HepG2 (cell line): ENCODE measurements around the gene ENPP7. TPM values are rescaled to one million over a fixed set of nuclear protein-coding genes. Genes with fewer than 3 reads are reported as not detected.

Experiments used
- CBX2 ChIP-seq, 2 experiments: fragments of 200-600 bp in 1 of 2; sonication (generic); formaldehyde crosslinking in 1 of 2; IDR thresholded peaks; 2 replicates each; pipeline versions ENCODE4 v1.7.0 to v1.8.1; 2018 to 2022; ENCODE audit warnings: low read depth in 2 of 2, low read length in 1 of 2, mild to moderate bottlenecking in 1 of 2, missing genetic modification reagents in 1 of 2
- FOXK2 ChIP-seq: fragments of 450-650 bp; IDR thresholded peaks from 2 replicates; pipeline ENCODE4 v1.6.1; 2016
- GTF3A ChIP-seq: sonication (generic); formaldehyde crosslinking; conservative IDR thresholded peaks from 2 replicates; pipeline ENCODE4 v1.4.0; 2020; ENCODE audit warnings: mild to moderate bottlenecking, missing genetic modification reagents
- HES4 ChIP-seq: sonication (generic); formaldehyde crosslinking; IDR thresholded peaks from 2 replicates; pipeline ENCODE4 v1.9.0; 2021; ENCODE audit warnings: mild to moderate bottlenecking, missing genetic modification reagents, borderline replicate concordance
- KLF12 ChIP-seq: sonication (generic); formaldehyde crosslinking; IDR thresholded peaks from 2 replicates; pipeline ENCODE4 v1.4.0; 2020; ENCODE audit warnings: missing genetic modification reagents, borderline replicate concordance
- KLF9 ChIP-seq: IDR thresholded peaks from 2 replicates; pipeline ENCODE4 v1.6.1; 2016; ENCODE audit warnings: low read depth
- MAZ ChIP-seq, 2 experiments: sonication (generic) in 1 of 2; formaldehyde crosslinking in 1 of 2; IDR thresholded peaks; 2 replicates each; pipeline versions ENCODE4 v1.5.0 to v1.6.1; 2012 to 2020; ENCODE audit warnings: low read depth in 2 of 2, mild to moderate bottlenecking in 2 of 2, borderline replicate concordance in 1 of 2, improper control_type of control experiment in 1 of 2, low read length in 1 of 2, missing genetic modification reagents in 1 of 2, moderate library complexity in 1 of 2
- MTF2 ChIP-seq: sonication (generic); formaldehyde crosslinking; IDR thresholded peaks from 2 replicates; pipeline ENCODE4 v1.5.0; 2020; ENCODE audit warnings: missing genetic modification reagents, borderline replicate concordance
- MYC ChIP-seq: sonication (generic); formaldehyde crosslinking; IDR thresholded peaks from 2 replicates; pipeline ENCODE4 v1.9.0; 2021; ENCODE audit warnings: missing genetic modification reagents, borderline replicate concordance
- NFKB2 ChIP-seq: sonication (generic); formaldehyde crosslinking; IDR thresholded peaks from 2 replicates; pipeline ENCODE4 v1.4.0; 2020; ENCODE audit warnings: missing genetic modification reagents, borderline replicate concordance
- RAD21 ChIP-seq: fragments of 450-650 bp; formaldehyde crosslinking; IDR thresholded peaks from 2 replicates; pipeline ENCODE4 v1.5.0; 2020; ENCODE audit warnings: mild to moderate bottlenecking
- SOX6 ChIP-seq, 2 experiments: fragments of 450-650 bp in 1 of 2; sonication (generic) in 1 of 2; formaldehyde crosslinking in 1 of 2; IDR thresholded peaks; 2 replicates each; pipeline versions ENCODE4 v1.4.0 to v1.6.1; 2017 to 2020; ENCODE audit warnings: antibody characterized with exemption in 1 of 2, mild to moderate bottlenecking in 1 of 2, missing genetic modification reagents in 1 of 2
- STAG1 ChIP-seq: sonication (generic); formaldehyde crosslinking; IDR thresholded peaks from 2 replicates; pipeline ENCODE4 v1.4.0; 2020; ENCODE audit warnings: missing genetic modification reagents
- ZFP1 ChIP-seq: IDR thresholded peaks from 2 replicates; pipeline ENCODE4 v1.6.1; 2016
- ZFX ChIP-seq: sonication (generic); formaldehyde crosslinking; IDR thresholded peaks from 2 replicates; pipeline ENCODE4 v1.4.0; 2020; ENCODE audit warnings: mild to moderate bottlenecking, low read depth, missing genetic modification reagents, moderate library complexity
- ZNF10 ChIP-seq: sonication (generic); formaldehyde crosslinking; IDR thresholded peaks from 2 replicates; pipeline ENCODE4 v1.4.0; 2020; ENCODE audit warnings: mild to moderate bottlenecking, low read depth, missing genetic modification reagents, borderline replicate concordance
- ZNF446 ChIP-seq: sonication (generic); formaldehyde crosslinking; IDR thresholded peaks from 2 replicates; pipeline ENCODE4 v1.5.0; 2020; ENCODE audit warnings: mild to moderate bottlenecking, missing genetic modification reagents
- ZNF552 ChIP-seq: sonication (generic); formaldehyde crosslinking; IDR thresholded peaks from 2 replicates; pipeline ENCODE4 v1.9.0; 2022; ENCODE audit warnings: missing genetic modification reagents, mild to moderate bottlenecking, borderline replicate concordance
- ZNF709 ChIP-seq: sonication (generic); formaldehyde crosslinking; IDR thresholded peaks from 2 replicates; pipeline ENCODE4 v1.5.0; 2020; ENCODE audit warnings: mild to moderate bottlenecking, missing genetic modification reagents
- polyA plus RNA-seq, 8 experiments: library from polyadenylated mRNA; depleted of rRNA in 3 of 8; stranded (reverse) in 7 of 8; unstranded in 1 of 8; fragments of >200 nt; fragmentation: Illumina TruSeq in 4 of 8; extraction: Trizol in 4 of 8; gene quantifications; 2 replicates each; pipeline versions ENCODE4 v1.2.1 to v1.2.3, GENCODE V29; 2011 to 2016; ENCODE audit warnings: low read depth in 4 of 8, missing spikeins in 1 of 8, mixed read lengths in 1 of 8; ENCODE audit not compliant: insufficient read depth in 1 of 8
- total RNA-seq, 5 experiments: library from RNA; depleted of rRNA; stranded (reverse); fragments of >200 nt; fragmentation: Illumina TruSeq; extraction: Trizol; gene quantifications; 2 replicates each; pipeline ENCODE4 v1.2.3, GENCODE V29; 2016; ENCODE audit warnings: low read depth in 1 of 5
- TF ChIP-seq, protein P1 (sequence below): sonication (generic); formaldehyde crosslinking; IDR thresholded peaks from 2 replicates; pipeline ENCODE4 v1.8.1; 2023; ENCODE audit warnings: mild to moderate bottlenecking, missing genetic modification reagents
- TF ChIP-seq, protein P2 (sequence below): sonication (generic); formaldehyde crosslinking; IDR thresholded peaks from 2 replicates; pipeline ENCODE4 v1.4.0; 2020; ENCODE audit warnings: missing genetic modification reagents
- TF ChIP-seq, protein P3 (sequence below): sonication (generic); formaldehyde crosslinking; IDR thresholded peaks from 2 replicates; pipeline ENCODE4 v1.4.0; 2020; ENCODE audit warnings: missing genetic modification reagents

ENPP7 gene
- total and polyA plus RNA-seq, 2 of the 13 experiments (the other 11 are each of a cell fraction or from before 2014, with no cell fraction given), result 1.1 to 2.2 TPM

DNA sequence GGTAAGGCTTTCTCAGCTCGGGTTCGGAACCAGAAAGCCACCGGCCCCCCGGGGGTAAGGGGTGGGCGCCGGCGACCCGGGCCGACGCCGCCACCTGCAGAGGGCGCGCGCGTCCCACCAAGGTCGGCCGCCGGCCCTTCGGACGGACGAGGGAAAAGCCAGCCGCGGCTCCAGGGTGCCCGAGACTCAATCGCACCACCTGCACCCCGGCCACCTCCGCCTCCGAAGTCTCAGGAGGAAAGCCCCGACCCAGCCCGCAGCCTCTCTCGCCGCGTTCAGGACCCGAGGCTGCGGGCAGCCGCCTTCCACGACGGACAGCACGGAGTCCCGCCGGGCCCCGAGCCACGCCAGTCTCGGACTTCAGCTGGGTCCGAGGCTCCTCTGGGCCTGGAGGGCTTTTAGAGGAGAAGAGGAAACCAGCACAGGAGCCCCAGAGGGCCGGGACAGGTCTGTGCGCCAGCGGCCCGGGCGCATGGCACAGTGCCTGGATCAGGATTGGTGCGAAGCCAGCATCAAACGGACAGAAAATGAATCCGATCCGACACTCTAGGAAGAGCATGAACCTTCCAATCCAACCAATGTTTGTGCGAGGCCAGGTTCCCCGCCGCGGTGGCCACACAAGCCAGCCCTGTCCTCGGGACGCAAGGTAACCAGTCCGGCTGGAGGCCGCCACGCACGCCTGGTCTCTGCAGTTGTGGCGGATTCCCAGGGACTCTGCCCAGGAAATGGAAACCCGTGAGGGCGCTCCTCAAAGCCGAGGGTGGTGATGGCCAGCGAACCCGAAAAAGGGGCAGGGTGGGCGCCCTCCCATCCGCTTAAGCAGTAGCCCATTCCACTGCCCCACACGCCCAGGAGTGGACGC is 59.4 kb downstream of the ENPP7 start (continued):
- TF ChIP-seq ZNF552 (CRISPR knock-in tag), result 0 out of 2 replicates have a peak, but pooled peaks have one; percentile 0
- TF ChIP-seq, protein P1, sequence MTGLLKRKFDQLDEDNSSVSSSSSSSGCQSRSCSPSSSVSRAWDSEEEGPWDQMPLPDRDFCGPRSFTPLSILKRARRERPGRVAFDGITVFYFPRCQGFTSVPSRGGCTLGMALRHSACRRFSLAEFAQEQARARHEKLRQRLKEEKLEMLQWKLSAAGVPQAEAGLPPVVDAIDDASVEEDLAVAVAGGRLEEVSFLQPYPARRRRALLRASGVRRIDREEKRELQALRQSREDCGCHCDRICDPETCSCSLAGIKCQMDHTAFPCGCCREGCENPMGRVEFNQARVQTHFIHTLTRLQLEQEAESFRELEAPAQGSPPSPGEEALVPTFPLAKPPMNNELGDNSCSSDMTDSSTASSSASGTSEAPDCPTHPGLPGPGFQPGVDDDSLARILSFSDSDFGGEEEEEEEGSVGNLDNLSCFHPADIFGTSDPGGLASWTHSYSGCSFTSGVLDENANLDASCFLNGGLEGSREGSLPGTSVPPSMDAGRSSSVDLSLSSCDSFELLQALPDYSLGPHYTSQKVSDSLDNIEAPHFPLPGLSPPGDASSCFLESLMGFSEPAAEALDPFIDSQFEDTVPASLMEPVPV (CRISPR knock-in tag), result 0 out of 2 replicates have a peak, but pooled peaks have one; percentile 20
- TF ChIP-seq, protein P2, sequence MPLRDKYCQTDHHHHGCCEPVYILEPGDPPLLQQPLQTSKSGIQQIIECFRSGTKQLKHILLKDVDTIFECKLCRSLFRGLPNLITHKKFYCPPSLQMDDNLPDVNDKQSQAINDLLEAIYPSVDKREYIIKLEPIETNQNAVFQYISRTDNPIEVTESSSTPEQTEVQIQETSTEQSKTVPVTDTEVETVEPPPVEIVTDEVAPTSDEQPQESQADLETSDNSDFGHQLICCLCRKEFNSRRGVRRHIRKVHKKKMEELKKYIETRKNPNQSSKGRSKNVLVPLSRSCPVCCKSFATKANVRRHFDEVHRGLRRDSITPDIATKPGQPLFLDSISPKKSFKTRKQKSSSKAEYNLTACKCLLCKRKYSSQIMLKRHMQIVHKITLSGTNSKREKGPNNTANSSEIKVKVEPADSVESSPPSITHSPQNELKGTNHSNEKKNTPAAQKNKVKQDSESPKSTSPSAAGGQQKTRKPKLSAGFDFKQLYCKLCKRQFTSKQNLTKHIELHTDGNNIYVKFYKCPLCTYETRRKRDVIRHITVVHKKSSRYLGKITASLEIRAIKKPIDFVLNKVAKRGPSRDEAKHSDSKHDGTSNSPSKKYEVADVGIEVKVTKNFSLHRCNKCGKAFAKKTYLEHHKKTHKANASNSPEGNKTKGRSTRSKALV (CRISPR knock-in tag), result peak; percentile 50; the same call in 1 of the 2 replicates
- no peak; the same call in none of the 2 replicates for TF ChIP-seq ZFX (CRISPR knock-in tag)
- no peak for TF ChIP-seq FOXK2
- TF ChIP-seq STAG1, result peak; percentile 92
- no peak for TF ChIP-seq SOX6 (IDR thresholded peaks at IDR 0.05)
- no peak; the same call in 1 of the 2 replicates for TF ChIP-seq SOX6 (CRISPR knock-in tag; IDR thresholded peaks at IDR 0.05)
- TF ChIP-seq RAD21 (CRISPR knock-in tag), result peak; percentile 98
- TF ChIP-seq ZFP1 (CRISPR knock-in tag), result no peak
- TF ChIP-seq, protein P3, sequence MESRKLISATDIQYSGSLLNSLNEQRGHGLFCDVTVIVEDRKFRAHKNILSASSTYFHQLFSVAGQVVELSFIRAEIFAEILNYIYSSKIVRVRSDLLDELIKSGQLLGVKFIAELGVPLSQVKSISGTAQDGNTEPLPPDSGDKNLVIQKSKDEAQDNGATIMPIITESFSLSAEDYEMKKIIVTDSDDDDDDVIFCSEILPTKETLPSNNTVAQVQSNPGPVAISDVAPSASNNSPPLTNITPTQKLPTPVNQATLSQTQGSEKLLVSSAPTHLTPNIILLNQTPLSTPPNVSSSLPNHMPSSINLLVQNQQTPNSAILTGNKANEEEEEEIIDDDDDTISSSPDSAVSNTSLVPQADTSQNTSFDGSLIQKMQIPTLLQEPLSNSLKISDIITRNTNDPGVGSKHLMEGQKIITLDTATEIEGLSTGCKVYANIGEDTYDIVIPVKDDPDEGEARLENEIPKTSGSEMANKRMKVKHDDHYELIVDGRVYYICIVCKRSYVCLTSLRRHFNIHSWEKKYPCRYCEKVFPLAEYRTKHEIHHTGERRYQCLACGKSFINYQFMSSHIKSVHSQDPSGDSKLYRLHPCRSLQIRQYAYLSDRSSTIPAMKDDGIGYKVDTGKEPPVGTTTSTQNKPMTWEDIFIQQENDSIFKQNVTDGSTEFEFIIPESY, result peak; percentile 96
- peak; percentile 70; the same call in 1 of the 2 replicates for TF ChIP-seq ZNF709 (CRISPR knock-in tag)
- TF ChIP-seq MTF2 (CRISPR knock-in tag), result peak; percentile 98
- 0 out of 2 replicates have a peak, but pooled peaks have one; percentile 45 for TF ChIP-seq NFKB2 (CRISPR knock-in tag)
- no peak for TF ChIP-seq MAZ (IDR thresholded peaks at IDR 0.05; ENCODE audit: borderline replicate concordance, low read depth, low read length)
- TF ChIP-seq MAZ (CRISPR knock-in tag; IDR thresholded peaks at IDR 0.05; ENCODE audit: low read depth), result peak; percentile 78
- peak; percentile 92 for TF ChIP-seq ZNF446 (CRISPR knock-in tag)
- peak; percentile 28; the same call in 1 of the 2 replicates for TF ChIP-seq MYC (CRISPR knock-in tag)
- TF ChIP-seq ZNF10 (CRISPR knock-in tag), result no peak
- TF ChIP-seq KLF12 (CRISPR knock-in tag), result 0 out of 2 replicates have a peak, but pooled peaks have one; percentile 54
- TF ChIP-seq GTF3A (CRISPR knock-in tag), result no peak
- no peak for TF ChIP-seq CBX2 (IDR thresholded peaks at IDR 0.05; ENCODE audit: low read depth, low read length)
- TF ChIP-seq CBX2 (CRISPR knock-in tag; IDR thresholded peaks at IDR 0.05; ENCODE audit: low read depth), result no peak
- no peak for TF ChIP-seq KLF9 (CRISPR knock-in tag)
- TF ChIP-seq HES4 (CRISPR knock-in tag), result peak; percentile 87; the same call in 1 of the 2 replicates
